Kasumi-1 (cell line): ENCODE results near the gene PSMD12.
"Not testable (repeated sequence)": the region's sequence is repeated elsewhere in the genome, so short reads cannot be mapped to it uniquely, and the experiment has no call there.

Source experiments
- DNase-seq, 2 experiments: peaks; one replicate each; lab custom pipeline; 2025; lab: John Stamatoyannopoulos, UW

Gene PSMD12

GRCh38 chr17:67366193-67367157 lies at the start of gene PSMD12:
Gene PSMD12, minus strand, starts transcription at chr17:67366577. Its CDS starts 58 bp downstream, at chr17:67366519.
- DNase-seq, result peak; percentile 94 to 95

GRCh38 chr17:67415291-67415690 lies 48.9 kb upstream of the PSMD12 start:
- no peak for DNase-seq

- DNase-seq, result no peak
Measured at GRCh38 chr17:67414559-67414958, 48.2 kb upstream of the PSMD12 start.

GRCh38 chr17:67414130-67414529 lies 47.8 kb upstream of the PSMD12 start:
- DNase-seq, result no peak

- DNase-seq, result no peak
Measured at GRCh38 chr17:67413388-67413787, 47.0 kb upstream of the PSMD12 start.

- DNase-seq, result no peak
Measured at GRCh38 chr17:67412941-67413340, 46.6 kb upstream of the PSMD12 start.

GRCh38 chr17:67412032-67412431 lies 45.7 kb upstream of the PSMD12 start:
- DNase-seq, result no peak

GRCh38 chr17:67411397-67411796 lies 45.0 kb upstream of the PSMD12 start:
- no peak for DNase-seq

- DNase-seq, result not testable (repeated sequence)
Measured at GRCh38 chr17:67408455-67408830, 42.1 kb upstream of the PSMD12 start.

GRCh38 chr17:67403483-67403882 lies 37.1 kb upstream of the PSMD12 start:
- no peak for DNase-seq

- DNase-seq, result no peak
Measured at GRCh38 chr17:67403065-67403464, 36.7 kb upstream of the PSMD12 start.

GRCh38 chr17:67401598-67402504 lies 35.5 kb upstream of the PSMD12 start:
- DNase-seq, result no peak

- DNase-seq, result no peak
Measured at GRCh38 chr17:67401106-67401505, 34.7 kb upstream of the PSMD12 start.

- DNase-seq, result peak in 1 of 2 experiments; percentile 31
Measured at GRCh38 chr17:67400193-67400592, 33.8 kb upstream of the PSMD12 start.

- no peak for DNase-seq
Measured at GRCh38 chr17:67399676-67400075, 33.3 kb upstream of the PSMD12 start.

- no peak for DNase-seq
Measured at GRCh38 chr17:67393809-67394397, 27.5 kb upstream of the PSMD12 start.

- DNase-seq, result no peak
Measured at GRCh38 chr17:67392111-67392510, 25.7 kb upstream of the PSMD12 start.

GRCh38 chr17:67390646-67391361 lies 24.4 kb upstream of the PSMD12 start:
- no peak for DNase-seq

GRCh38 chr17:67390006-67390645 lies 23.7 kb upstream of the PSMD12 start:
- no peak for DNase-seq

GRCh38 chr17:67388986-67389385 lies 22.6 kb upstream of the PSMD12 start:
- no peak for DNase-seq

GRCh38 chr17:67388536-67388935 lies 22.2 kb upstream of the PSMD12 start:
- DNase-seq, result not testable (repeated sequence)
